HG03159 (cell line): ENCODE results near the gene UBFD1.
"Not testable (repeated sequence)": the region's sequence is repeated elsewhere in the genome, so short reads cannot be mapped to it uniquely, and the experiment has no call there.

Source experiments
- ATAC-seq: cut with Tn5 transposase; IDR thresholded peaks from one replicate; pipeline ENCODE4 v1.9.1; 2021; ENCODE audit warnings: mild to moderate bottlenecking, moderate library complexity; ENCODE audit not compliant: unreplicated experiment

The UBFD1 gene

DNA sequence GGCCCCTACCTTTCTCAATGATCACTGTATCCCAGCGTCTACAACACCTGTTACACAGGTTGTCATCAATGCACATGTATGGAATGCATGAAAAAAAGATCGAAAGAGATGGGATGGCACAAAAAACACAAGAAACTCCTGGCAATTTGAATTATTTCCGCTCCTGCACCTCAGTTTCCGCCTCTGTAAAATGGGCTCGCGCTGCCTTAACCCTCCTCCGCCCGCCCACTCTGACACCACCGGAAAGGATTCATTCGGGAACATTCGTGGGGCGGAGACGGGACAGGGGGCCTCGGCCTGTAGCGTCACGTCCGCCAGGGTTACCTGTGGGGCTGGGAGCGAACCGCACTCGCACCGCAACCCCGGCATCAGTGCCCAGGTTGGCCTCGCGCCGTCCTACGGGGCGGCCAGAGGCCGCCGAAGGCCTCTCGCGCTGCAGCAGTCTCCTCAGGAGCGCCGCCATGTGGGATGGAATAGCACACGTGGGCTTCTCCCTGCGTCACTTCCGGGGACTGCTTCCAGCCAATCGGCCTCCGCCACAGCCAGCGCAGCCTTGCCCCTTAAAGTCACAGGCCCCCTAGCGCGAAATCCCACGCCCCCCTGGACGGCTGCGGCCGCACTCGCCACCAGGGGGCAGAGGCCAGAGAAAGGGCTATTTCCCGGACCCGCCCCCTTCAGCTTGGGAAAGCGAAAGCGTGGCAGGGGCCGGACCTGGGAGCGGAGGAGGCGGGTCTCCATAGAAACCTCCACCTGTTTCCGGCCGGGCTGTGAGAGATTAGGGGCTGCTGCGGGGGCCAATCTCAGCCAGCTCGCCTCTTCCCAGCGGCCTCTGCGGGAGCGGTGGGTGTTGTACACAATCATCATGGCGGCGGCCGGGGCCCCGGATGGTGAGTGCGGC, at the start of gene UBFD1, which contains the start of gene EARS2:
UBFD1 (plus strand) TSS at position 847 of the 898 bp plus-strand sequence; CDS start at position 863, 16 bp downstream.
EARS2 (minus strand) TSS at position 470 of the 898 bp plus-strand sequence; CDS start at position 463, 7 bp downstream.
- ATAC-seq: peak; percentile 91

DNA sequence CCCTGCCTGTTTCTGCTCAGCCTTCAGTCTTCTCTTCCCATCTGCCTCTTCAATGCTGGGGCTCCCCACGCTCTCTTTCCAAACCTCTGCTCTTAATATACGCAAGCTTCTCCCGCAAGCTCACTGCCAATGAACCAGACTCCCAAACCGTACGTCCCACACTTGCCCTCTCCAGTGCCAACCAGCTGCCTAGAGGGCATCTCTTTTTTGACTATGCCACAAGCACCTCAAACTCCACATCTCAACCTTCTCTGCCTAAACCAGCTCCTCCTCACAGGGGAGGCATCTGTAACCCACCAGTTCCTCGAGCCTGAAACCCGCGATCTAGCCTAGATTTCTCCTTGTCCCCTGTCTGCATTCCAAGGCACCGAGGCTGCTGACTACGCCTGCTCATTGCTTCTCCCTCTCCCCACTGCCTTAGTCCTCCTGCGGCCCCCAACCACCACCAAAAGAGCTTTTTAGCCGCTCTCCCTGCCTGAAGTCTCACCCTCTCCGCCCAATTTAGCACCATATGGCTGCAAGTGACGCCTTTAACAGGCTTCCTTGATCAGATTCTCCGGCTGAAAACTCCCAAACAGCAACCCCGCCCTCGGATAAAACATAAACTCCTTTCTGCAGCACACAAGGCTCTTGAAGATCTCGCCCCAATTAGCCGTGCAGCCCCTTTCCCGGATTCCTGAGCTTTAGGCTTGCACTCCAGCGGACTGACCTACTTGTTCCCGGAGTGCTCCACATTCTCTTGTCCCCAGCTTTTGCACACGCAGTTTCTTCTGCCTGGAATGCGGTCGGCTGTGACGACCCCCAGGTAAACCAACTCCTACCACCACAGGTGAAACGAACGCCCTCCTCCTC, 48.7 kb upstream of the UBFD1 start:
- ATAC-seq: no peak

GRCh38 chr16:23509441-23509754, 48.1 kb upstream of the UBFD1 start:
- no peak for ATAC-seq

- no peak for ATAC-seq
These were observed 47.8 kb upstream of the UBFD1 start for GRCh38 chr16:23509782-23510163.

GRCh38 chr16:23510164-23510914, 47.2 kb upstream of the UBFD1 start, which contains the start of gene GGA2:
Gene GGA2 (minus strand): TSS chr16:23510494. CDS start chr16:23510411, 83 bp downstream.
- ATAC-seq: peak; percentile 72

GRCh38 chr16:23510915-23511270, 46.6 kb upstream of the UBFD1 start:
- ATAC-seq: not testable (repeated sequence)

DNA sequence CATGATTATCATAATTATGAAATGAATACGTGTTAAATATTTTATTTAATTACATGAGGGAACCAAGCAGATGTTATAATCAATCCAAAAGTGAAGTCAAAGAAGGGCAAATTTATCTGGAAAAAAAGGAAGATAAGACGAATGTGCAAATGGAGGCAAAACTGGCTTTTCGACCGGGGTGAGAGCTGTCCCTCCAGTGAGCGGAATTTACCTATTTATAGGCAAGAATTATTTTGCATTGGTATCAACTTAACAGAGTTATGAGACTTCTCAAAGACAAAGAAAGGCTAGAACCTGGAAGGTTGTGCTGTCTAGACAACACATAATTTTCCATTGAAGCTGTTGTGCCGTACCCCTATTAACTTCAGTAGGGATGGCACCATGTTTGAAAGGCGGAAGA, 45.8 kb upstream of the UBFD1 start:
- no peak for ATAC-seq

DNA sequence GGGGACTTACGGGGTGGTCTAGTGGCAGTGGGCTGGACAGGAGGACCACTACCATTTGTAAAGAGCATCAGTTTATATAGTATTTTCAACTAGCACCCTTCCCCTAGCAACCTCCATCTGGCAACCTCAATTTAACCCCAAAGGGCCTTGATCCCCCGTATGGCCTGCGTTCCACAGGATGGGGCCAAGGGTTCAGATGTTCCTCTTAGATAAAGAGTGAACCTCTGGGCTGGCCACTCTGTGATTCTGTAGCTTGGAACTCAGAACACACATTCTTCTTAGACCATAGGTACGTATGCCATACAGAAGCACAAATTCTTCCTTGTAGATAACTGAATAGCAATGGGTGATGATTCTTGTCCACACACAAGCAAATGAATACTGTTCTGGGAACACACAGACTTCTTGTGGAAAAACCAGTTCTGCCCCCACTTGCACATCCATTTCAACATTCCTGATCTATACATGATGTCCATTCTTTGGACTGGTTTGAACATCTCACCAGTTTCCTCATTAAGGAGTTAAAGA, 45.3 kb upstream of the UBFD1 start:
- ATAC-seq: no peak

DNA sequence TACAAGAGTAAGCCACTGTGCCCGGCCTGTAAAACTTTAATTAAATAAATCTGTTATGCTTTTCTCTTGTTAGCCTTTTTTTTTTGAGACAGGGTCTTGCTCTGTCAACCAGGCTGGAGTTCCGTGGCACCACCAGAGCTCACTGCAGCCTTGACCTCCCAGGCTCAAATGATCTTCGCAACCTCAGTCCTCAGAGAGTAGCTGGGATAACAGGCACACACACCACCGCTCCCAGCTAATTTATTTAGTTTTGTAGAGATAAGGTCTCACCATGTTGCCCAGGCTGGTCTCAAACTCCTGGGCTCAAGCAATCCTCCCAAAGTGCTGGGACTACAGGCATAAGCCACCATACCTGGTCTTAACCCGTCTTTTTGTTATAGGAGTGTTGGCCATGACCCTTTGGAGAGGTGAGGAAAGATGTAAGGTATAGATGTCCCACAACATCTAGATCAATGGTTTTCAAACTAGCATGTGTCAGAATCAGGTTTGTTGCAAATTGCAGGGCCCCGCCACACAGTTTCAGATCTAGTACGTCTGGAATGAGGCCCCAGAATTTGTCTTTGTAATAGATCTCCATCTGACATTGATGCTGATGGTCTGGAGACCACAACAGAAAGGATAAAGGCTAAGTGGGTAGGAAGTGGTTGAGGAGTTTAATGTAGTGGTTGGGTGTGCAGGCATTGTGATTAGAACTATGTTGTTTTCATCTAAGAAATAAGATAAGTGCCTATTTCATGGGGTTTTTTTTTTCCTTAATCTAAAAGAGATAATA, 43.0 kb upstream of the UBFD1 start:
- ATAC-seq: no peak

GRCh38 chr16:23515881-23516280, 41.6 kb upstream of the UBFD1 start:
- ATAC-seq: no peak

DNA sequence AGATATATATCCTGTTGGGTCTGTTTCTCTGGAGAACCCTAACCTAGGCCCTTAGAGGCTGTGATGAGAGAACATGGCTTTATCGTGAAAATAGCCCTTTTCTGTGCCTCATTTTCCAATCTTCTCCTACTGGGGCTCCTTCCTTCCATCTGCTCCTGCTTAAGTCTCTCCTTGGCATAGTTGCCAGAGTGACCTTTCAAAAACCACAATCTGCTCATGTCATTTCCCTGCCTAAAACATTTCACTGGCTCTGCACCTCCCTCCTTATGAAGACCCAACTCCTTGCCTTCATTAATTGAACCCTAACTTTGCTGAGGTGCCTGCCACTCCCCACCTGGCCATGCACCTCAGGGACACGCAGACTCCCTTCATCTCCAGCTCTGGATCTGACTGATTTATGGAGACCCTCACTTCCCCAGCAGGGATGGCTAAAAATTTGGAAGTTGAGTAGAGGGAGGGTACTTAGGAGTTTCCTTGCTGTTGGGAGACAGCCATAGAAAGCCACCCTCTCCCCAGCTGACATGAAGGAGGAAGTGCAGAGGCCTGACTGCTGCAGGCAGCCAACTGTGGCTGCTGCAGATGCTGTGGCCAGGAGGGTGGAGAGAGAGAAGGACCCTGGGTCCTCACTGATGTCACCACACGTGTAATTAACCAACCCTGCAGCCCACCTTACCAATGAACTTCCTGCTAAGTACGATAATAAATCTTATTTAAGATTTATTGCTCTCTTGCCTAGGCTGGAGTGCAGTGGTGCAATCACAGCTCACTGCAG, 41.0 kb upstream of the UBFD1 start:
- no peak for ATAC-seq

DNA sequence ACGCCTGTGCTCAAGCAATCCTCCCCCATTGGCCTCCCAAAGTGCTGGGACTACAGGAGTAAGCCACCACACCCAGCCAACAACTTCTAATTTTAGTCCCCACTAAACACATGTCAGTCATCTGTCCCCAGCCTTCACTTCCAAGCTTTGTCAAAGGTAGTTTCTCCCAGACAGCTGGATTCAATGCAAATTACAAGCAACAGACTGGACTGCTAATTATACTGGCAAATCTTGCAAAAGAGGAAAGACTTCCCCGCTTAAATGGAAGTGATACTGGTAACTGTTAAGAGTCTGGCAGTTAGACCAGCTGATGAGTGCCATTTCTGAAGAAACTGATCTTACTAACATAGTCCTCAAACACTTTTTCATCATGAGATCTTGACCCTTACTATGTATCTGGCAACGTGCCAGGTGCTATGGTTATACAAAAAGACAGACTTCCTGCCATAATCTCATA, 39.1 kb upstream of the UBFD1 start:
- ATAC-seq: no peak

DNA sequence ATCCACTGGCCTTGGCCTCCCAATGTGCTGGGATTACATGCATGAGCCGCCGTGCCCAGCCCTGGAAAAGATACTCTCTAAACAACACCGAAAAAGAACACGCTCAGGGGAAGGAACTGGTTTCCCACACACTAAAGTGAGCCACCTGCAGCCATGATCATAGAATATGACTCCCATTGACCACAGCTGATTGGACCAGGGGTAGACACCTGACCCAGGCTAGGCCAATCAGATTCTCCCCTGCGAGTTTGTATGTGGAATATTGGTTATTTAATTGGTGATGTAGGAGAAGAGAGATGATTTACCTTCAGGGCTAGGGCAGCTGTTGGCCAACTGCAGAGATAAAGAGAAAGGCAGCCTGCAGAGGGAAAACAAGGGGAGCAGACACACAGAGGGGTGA, 38.2 kb upstream of the UBFD1 start:
- no peak for ATAC-seq

DNA sequence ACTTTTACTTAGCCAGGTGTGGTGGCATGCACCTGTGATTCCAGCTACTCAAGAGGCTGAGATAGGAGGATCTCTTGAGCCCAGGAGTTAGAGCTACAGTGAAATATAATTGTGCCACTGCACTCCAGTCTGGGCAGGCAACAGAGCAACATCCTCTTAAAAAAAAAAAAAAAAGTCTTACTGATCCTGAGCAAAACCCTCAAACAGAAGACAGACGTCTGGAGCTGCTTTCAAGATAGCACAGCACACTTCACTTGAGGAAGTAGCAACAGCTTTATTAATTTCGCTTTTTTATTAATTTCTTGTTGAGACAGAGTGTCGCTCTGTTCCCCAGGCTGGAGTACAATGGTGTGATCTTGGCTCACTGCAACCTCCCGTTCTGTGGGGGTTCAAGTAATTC, 37.0 kb upstream of the UBFD1 start:
- ATAC-seq: no peak

DNA sequence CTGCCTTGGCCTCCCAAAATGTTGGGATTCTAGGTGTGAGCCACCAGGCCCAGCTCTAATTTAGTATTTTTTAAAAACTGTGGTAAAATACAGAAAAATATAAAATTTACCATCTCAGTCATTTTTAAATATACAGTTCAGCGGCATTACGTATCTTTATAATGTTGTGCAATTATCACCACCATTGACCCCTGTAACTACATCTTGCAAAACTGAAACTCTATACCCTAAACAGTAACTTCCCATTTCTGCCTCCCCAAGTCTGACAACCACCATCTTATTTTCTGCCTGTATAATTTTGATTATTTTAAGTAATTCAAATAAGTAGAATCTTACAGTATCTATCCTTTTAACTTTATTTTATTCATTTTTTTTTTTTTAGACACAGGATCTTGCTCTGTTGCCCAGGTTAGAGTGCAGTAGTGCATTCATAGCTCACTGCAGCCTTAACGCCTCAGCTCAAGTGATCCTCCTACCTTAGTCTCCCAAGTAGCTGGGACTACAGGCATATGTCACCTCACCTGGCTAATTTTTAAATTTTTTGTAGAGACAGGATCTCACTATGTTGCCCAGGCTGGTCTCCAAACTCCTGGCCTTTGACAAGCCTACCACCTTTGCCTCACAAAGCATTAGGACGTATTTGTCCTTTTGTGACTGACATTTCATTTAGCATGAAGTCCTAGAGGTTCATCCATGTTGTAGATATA, 36.3 kb upstream of the UBFD1 start:
- no peak for ATAC-seq

- ATAC-seq: no peak
These were observed 35.6 kb upstream of the UBFD1 start for GRCh38 chr16:23521965-23522364.

- ATAC-seq: no peak
These were observed 34.2 kb upstream of the UBFD1 start for GRCh38 chr16:23523321-23523720.

GRCh38 chr16:23523876-23524385, 33.6 kb upstream of the UBFD1 start:
- ATAC-seq: no peak
